Right lobe of liver (tissue), 4 donors: Measurements from ENCODE around the gene ZBTB7C.

ENCODE experiments used
- POLR2A ChIP-seq: fragments of 450-650 bp; IDR thresholded peaks from one replicate; pipeline ENCODE4 v1.6.1; 2017; ENCODE audit warnings: antibody characterized with exemption, mild to moderate bottlenecking
- TF ChIP-seq, protein P1 (sequence below), 4 donors: fragments of 200-600 bp in 3 of 4; fragments of 450-650 bp in 1 of 4; IDR thresholded peaks; one replicate each; pipeline versions ENCODE4 v1.5.1 to v1.8.0; 2016 to 2022; ENCODE audit warnings: antibody characterized with exemption in 4 of 4, mild to moderate bottlenecking in 2 of 4
- donor health status: DM: no; HTN: no; CAD: no.
- donor health status: DM: no; HTN: no; CAD: no.
- donor health status: DM: no; HTN: yes; CAD: no.

DNA sequence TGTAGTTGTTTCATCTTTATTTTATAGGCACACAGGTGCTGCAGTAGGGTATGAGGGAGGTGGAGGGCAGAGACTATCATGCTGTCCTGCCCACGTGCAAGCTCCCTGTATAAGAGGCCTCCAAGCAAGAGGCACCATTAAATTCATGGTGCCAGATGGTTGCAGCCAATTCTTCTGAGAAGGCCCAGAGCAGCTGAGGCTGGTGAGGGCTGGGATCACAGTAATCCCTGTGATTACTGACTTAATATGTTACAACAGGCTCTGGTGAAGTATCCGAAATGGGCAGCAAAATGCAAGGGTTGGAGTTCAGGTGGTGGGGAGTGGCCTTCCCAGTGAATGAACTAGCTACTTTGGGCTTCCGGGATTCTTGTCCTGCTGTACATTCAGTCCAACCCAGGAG, 286.8 kb downstream of the ZBTB7C start:
- no peak for TF ChIP-seq POLR2A
- TF ChIP-seq, protein P1, sequence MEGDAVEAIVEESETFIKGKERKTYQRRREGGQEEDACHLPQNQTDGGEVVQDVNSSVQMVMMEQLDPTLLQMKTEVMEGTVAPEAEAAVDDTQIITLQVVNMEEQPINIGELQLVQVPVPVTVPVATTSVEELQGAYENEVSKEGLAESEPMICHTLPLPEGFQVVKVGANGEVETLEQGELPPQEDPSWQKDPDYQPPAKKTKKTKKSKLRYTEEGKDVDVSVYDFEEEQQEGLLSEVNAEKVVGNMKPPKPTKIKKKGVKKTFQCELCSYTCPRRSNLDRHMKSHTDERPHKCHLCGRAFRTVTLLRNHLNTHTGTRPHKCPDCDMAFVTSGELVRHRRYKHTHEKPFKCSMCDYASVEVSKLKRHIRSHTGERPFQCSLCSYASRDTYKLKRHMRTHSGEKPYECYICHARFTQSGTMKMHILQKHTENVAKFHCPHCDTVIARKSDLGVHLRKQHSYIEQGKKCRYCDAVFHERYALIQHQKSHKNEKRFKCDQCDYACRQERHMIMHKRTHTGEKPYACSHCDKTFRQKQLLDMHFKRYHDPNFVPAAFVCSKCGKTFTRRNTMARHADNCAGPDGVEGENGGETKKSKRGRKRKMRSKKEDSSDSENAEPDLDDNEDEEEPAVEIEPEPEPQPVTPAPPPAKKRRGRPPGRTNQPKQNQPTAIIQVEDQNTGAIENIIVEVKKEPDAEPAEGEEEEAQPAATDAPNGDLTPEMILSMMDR (IDR thresholded peaks at IDR 0.05): no peak
